Loucy (cell line): ENCODE results near the gene DTL.

Experiments
- CTCF ChIP-seq: fragments of 200-600 bp; sonication (generic); conservative IDR thresholded peaks from 2 replicates; pipeline ENCODE4 v1.5.1; 2014; ENCODE audit warnings: mild to moderate bottlenecking, antibody characterized with exemption, low read length
- EZH2phosphoT487 ChIP-seq: fragments of 200-600 bp; IDR thresholded peaks from 2 replicates; pipeline ENCODE4 v1.6.1; 2018; ENCODE audit warnings: antibody characterized with exemption, mild to moderate bottlenecking, moderate library complexity, borderline replicate concordance

GRCh38 chr1:212139526-212140135, 104.1 kb downstream of the DTL start:
- TF ChIP-seq CTCF = no peak
- no peak for TF ChIP-seq EZH2phosphoT487
